Keratinocyte (primary cell): ENCODE measurements around the gene ZNF397. TPM values are rescaled to one million over a fixed set of nuclear protein-coding genes. Genes with fewer than 3 reads are reported as not detected.

Experiments used
- DNase-seq: peaks from one replicate; pipeline ENCODE4 v3.0.0-alpha.2; 2011; ENCODE audit warnings: low read depth, missing footprints, low spot score
- FAIRE-seq: peaks from 2 replicates; lab custom pipeline; 2011; peaks lifted over from hg19 to GRCh38; lab: Jason Lieb, UNC
- H2AFZ ChIP-seq: 2 replicates; pipeline ENCODE4 v1.6.0; 2012; ENCODE audit warnings: low read length, control low read depth, inconsistent platforms; ENCODE audit not compliant: control insufficient read depth
- H3K27ac ChIP-seq: 2 replicates; pipeline ENCODE4 v1.5.1; 2011; ENCODE audit warnings: low read length; ENCODE audit not compliant: control insufficient read depth, insufficient read depth
- H3K27me3 ChIP-seq: 3 replicates; pipeline ENCODE4 v1.6.0; 2011; ENCODE audit warnings: low read length; ENCODE audit not compliant: control insufficient read depth, insufficient read depth; ENCODE audit errors: extremely low read depth
- H3K36me3 ChIP-seq, 2 experiments: 2 replicates in 1 of 2; 3 replicates in 1 of 2; pipeline ENCODE4 v1.5.1; 2011; ENCODE audit warnings: low read length in 2 of 2, mild to moderate bottlenecking in 1 of 2; ENCODE audit not compliant: control insufficient read depth in 2 of 2, insufficient read depth in 2 of 2; ENCODE audit errors: extremely low read depth in 1 of 2
- H3K4me1 ChIP-seq: 3 replicates; pipeline ENCODE4 v1.5.1; 2011; ENCODE audit warnings: low read length; ENCODE audit not compliant: control insufficient read depth, insufficient read depth; ENCODE audit errors: extremely low read depth
- H3K4me2 ChIP-seq: 3 replicates; pipeline ENCODE4 v1.6.0; 2011; ENCODE audit warnings: low read depth, low read length; ENCODE audit not compliant: control insufficient read depth, insufficient read depth; ENCODE audit errors: extremely low read depth
- H3K4me3 ChIP-seq, 3 experiments: fragments of 200-600 bp in 1 of 3; sonication (generic) in 1 of 3; 2 replicates in 2 of 3; 3 replicates in 1 of 3; pipeline ENCODE4 v1.5.1; 2011 to 2016; ENCODE audit warnings: low read length in 3 of 3, mild to moderate bottlenecking in 3 of 3, control low read depth in 2 of 3, inconsistent platforms in 1 of 3, low read depth in 1 of 3, mixed read lengths in 1 of 3, mixed run types in 1 of 3, moderate library complexity in 1 of 3; ENCODE audit not compliant: control insufficient read depth in 2 of 3, insufficient read depth in 2 of 3; ENCODE audit errors: extremely low read depth in 1 of 3
- H3K79me2 ChIP-seq: 2 replicates; pipeline ENCODE4 v1.6.0; 2012; ENCODE audit warnings: low read length; ENCODE audit not compliant: control insufficient read depth, insufficient read depth
- H3K9ac ChIP-seq: 3 replicates; pipeline ENCODE4 v1.6.0; 2011; ENCODE audit warnings: low read length; ENCODE audit not compliant: control insufficient read depth, insufficient read depth; ENCODE audit errors: extremely low read depth
- H3K9me1 ChIP-seq: 3 replicates; pipeline ENCODE4 v1.6.0; 2011; ENCODE audit warnings: low read length; ENCODE audit not compliant: control insufficient read depth, insufficient read depth; ENCODE audit errors: extremely low read depth
- H3K9me3 ChIP-seq: 2 replicates; pipeline ENCODE4 v1.5.1; 2012; ENCODE audit warnings: low read depth, low read length; ENCODE audit not compliant: control insufficient read depth
- H4K20me1 ChIP-seq: 3 replicates; pipeline ENCODE4 v1.6.0; 2011; ENCODE audit warnings: low read length; ENCODE audit not compliant: control insufficient read depth, insufficient read depth; ENCODE audit errors: extremely low read depth
- EZH2 ChIP-seq: IDR thresholded peaks from one replicate; pipeline ENCODE4 v1.6.1; 2012; ENCODE audit warnings: inconsistent platforms, mild to moderate bottlenecking, low read length, moderate library complexity
- dilution Hi-C: fragments of 300-500 bp; cut with MboI; formaldehyde crosslinking; loops from one replicate; pipeline ENCODE4 v1.7.0; 2020; ENCODE audit warnings: low sequenced_read_pairs; ENCODE audit not compliant: extremely low pct_ligation_motif_present
- polyA plus RNA-seq, 5 experiments: library from polyadenylated mRNA; depleted of rRNA in 3 of 5; stranded (reverse) in 3 of 5; stranded (forward) in 1 of 5; unstranded in 1 of 5; fragments of >200 nt; gene quantifications; 1 replicate in 1 of 5; 2 replicates in 3 of 5; 3 replicates in 1 of 5; pipeline versions ENCODE4 v1.2.1 to v1.2.3, GENCODE V29; 2011 to 2012; ENCODE audit warnings: missing spikeins in 2 of 5, low read depth in 1 of 5, low replicate concordance in 1 of 5
- TF ChIP-seq, protein P1 (sequence below), 3 experiments: IDR thresholded peaks in 1 of 3; conservative IDR thresholded peaks in 1 of 3; optimal IDR thresholded peaks in 1 of 3; 2 replicates in 2 of 3; 3 replicates in 1 of 3; pipeline versions ENCODE3 to v1.5.1; 2011; ENCODE audit warnings: low read length in 3 of 3, mild to moderate bottlenecking in 3 of 3, moderate library complexity in 2 of 3, control low read depth in 1 of 3, inconsistent platforms in 1 of 3; ENCODE audit not compliant: insufficient read depth in 2 of 3; ENCODE audit errors: extremely low read depth in 1 of 3

The ZNF397 gene
- polyA plus RNA-seq, 1 donor (not counting 4 experiments of a cell fraction or from before 2014, with no cell fraction given): 8.7 TPM

DNA sequence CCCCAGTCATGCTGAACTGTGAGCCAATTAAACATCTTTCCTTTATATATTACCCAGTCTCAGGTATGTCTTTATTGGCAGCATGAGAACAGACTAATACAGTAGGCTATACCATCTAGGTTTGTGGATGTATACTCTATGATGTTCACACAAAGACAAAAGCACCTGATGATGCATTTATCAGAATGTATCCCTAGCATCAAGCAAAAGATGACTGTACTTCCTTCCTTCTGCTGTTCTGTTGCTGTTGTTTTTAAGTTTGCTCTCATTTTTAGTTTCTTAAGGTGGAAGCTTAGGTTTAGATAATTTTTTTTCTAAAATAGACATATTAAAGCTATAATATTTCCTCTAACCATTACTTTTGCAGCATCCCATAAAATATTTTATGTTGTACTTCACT is 36.8 kb downstream of the ZNF397 start:
- no peaks in the 10 kb centered on the region for H3K27me3 ChIP-seq
- H3K9me3 ChIP-seq: peaks cover 2% of the 10 kb centered on the region
- H3K4me3 ChIP-seq: no peak overlapping the region
- no peak overlapping the region for H3K4me2 ChIP-seq
- dilution Hi-C loops: no loop called here
- no peak overlapping the region for H2AFZ ChIP-seq
- no peaks in the 10 kb centered on the region for H3K36me3 ChIP-seq
- no peak overlapping the region for H3K27ac ChIP-seq
- TF ChIP-seq, protein P1, sequence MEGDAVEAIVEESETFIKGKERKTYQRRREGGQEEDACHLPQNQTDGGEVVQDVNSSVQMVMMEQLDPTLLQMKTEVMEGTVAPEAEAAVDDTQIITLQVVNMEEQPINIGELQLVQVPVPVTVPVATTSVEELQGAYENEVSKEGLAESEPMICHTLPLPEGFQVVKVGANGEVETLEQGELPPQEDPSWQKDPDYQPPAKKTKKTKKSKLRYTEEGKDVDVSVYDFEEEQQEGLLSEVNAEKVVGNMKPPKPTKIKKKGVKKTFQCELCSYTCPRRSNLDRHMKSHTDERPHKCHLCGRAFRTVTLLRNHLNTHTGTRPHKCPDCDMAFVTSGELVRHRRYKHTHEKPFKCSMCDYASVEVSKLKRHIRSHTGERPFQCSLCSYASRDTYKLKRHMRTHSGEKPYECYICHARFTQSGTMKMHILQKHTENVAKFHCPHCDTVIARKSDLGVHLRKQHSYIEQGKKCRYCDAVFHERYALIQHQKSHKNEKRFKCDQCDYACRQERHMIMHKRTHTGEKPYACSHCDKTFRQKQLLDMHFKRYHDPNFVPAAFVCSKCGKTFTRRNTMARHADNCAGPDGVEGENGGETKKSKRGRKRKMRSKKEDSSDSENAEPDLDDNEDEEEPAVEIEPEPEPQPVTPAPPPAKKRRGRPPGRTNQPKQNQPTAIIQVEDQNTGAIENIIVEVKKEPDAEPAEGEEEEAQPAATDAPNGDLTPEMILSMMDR (optimal IDR thresholded peaks at IDR 0.05 in 1 of 3, IDR thresholded peaks at IDR 0.05 in 1 of 3, conservative IDR thresholded peaks at IDR 0.05 in 1 of 3; ENCODE audit: extremely low read depth in 1 of 3, insufficient read depth in 2 of 3, low read length in 3 of 3): no peak
- no peak for TF ChIP-seq EZH2
- H4K20me1 ChIP-seq: no peaks in the 10 kb centered on the region
- DNase-seq (no peak), FAIRE-seq (no peak)
- H3K9ac ChIP-seq: no peak overlapping the region
- H3K79me2 ChIP-seq: peaks cover 5% of the 10 kb centered on the region
- H3K9me1 ChIP-seq: no peaks in the 10 kb centered on the region
- peaks cover 7% of the 10 kb centered on the region for H3K4me1 ChIP-seq

DNA sequence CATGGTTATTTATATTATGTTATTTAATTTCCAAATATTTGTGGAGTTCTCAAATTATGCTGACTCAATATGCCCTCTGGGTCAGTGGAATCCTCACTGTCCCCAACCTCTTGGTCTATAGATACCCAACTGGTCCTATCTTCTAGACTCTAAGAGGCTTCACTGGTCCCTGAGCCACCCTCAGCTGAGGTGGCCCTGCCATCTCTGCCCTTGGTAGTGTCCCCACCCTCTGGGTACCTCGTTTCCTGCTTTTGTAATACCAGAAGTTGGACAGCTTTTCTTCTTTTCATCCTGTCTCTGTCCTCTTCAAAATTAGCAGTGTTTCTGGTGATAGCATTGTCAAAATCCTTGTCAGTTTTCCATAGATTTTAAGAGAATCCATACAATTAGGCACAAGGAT is 37.3 kb downstream of the ZNF397 start:
- no peak overlapping the region for H3K27ac ChIP-seq
- no peaks in the 10 kb centered on the region for H4K20me1 ChIP-seq
- H3K4me1 ChIP-seq: peaks cover 9% of the 10 kb centered on the region
- H3K36me3 ChIP-seq: no peaks in the 10 kb centered on the region
- H3K27me3 ChIP-seq: no peaks in the 10 kb centered on the region
- dilution Hi-C loops: no loop called here
- H3K4me2 ChIP-seq: no peak overlapping the region
- H3K9ac ChIP-seq: no peak overlapping the region
- no peak overlapping the region for H3K4me3 ChIP-seq
- FAIRE-seq: no peak
- peaks cover 5% of the 10 kb centered on the region for H3K79me2 ChIP-seq
- H3K9me3 ChIP-seq: peaks cover 2% of the 10 kb centered on the region
- DNase-seq: no peak
- no peak for TF ChIP-seq EZH2
- TF ChIP-seq, protein P1 (optimal IDR thresholded peaks at IDR 0.05 in 1 of 3, IDR thresholded peaks at IDR 0.05 in 1 of 3, conservative IDR thresholded peaks at IDR 0.05 in 1 of 3; ENCODE audit: extremely low read depth in 1 of 3, insufficient read depth in 2 of 3, low read length in 3 of 3): no peak
- no peaks in the 10 kb centered on the region for H3K9me1 ChIP-seq
- H2AFZ ChIP-seq: no peak overlapping the region
